ENCODE data around the gene SLC29A2. TPM values are rescaled to one million over a fixed set of nuclear protein-coding genes. Genes with fewer than 3 reads are reported as not detected.

Gene SLC29A2
- total and polyA plus RNA-seq, 12 donors: 0.48 to 4.7 (median 1.3) TPM; not detected in 1

- peaks cover 0 to 37% of the 10 kb centered on the region in 2 donors for H3K36me3 ChIP-seq (replicated peaks in 1 of 2)
- intact Hi-C loops (cut with DNase I): loop anchor here in 1 of 2 donors (5.0 kb wide), 1 partner anchor 34 kb away; no protein-coding TSS in a partner anchor
- no peaks in the 10 kb centered on the region for H3K27me3 ChIP-seq
- TF ChIP-seq CTCF (IDR thresholded peaks at IDR 0.05) (no peak), POLR2A (IDR thresholded peaks at IDR 0.05) (no peak)
- 91 to 96% (median 92%) methylated on average over 15 to 28 of the region's 28 CpGs for WGBS, 4 donors
- H3K27ac ChIP-seq: no peak overlapping the region
- no peak overlapping the region for H3K4me3 ChIP-seq
- H3K4me1 ChIP-seq (replicated peaks in 1 of 2): peaks cover 19 to 31% of the 10 kb centered on the region in 2 donors
- no peaks in the 10 kb centered on the region for H3K9me3 ChIP-seq (replicated peaks in 1 of 3)
- peak in 1 of 7 donors; percentile 14 for DNase-seq
Observed at GRCh38 chr11:66340596-66341501, 30.7 kb downstream of the SLC29A2 start.

- TF ChIP-seq CTCF (IDR thresholded peaks at IDR 0.05) (no peak), POLR2A (IDR thresholded peaks at IDR 0.05) (no peak)
- peaks cover 0 to 37% of the 10 kb centered on the region in 2 donors for H3K36me3 ChIP-seq (replicated peaks in 1 of 2)
- H3K4me3 ChIP-seq: no peak overlapping the region
- intact Hi-C loops (cut with DNase I): loop anchor here in 1 of 2 donors (5.0 kb wide), 1 partner anchor 33 kb away; no protein-coding TSS in a partner anchor
- peak in 1 of 7 donors; percentile 10 for DNase-seq
- no peaks in the 10 kb centered on the region for H3K9me3 ChIP-seq (replicated peaks in 1 of 3)
- no peaks in the 10 kb centered on the region for H3K27me3 ChIP-seq
- H3K4me1 ChIP-seq (replicated peaks in 1 of 2): peaks cover 17 to 32% of the 10 kb centered on the region in 2 donors
- H3K27ac ChIP-seq: no peak overlapping the region
- 76 to 80% (median 79%) methylated on average over 13 to 14 of the region's 14 CpGs for WGBS, 4 donors
Observed at GRCh38 chr11:66339686-66340483, 31.7 kb downstream of the SLC29A2 start.

- WGBS, 4 donors: 87 to 94% (median 90%) methylated on average over 4 to 6 of the region's 6 CpGs
- TF ChIP-seq POLR2A (IDR thresholded peaks at IDR 0.05) (no peak), CTCF (IDR thresholded peaks at IDR 0.05) (no peak)
- Histone ChIP-seq H3K4me3 (no peak overlapping the region), H3K9me3 (replicated peaks in 1 of 3) (no peaks in the 10 kb centered on the region), H3K4me1 (replicated peaks in 1 of 2) (peaks cover 15 to 30% of the 10 kb centered on the region in 2 donors), H3K27me3 (no peaks in the 10 kb centered on the region), H3K36me3 (replicated peaks in 1 of 2) (peaks cover 0 to 37% of the 10 kb centered on the region in 2 donors), H3K27ac (no peak overlapping the region)
- intact Hi-C loops (cut with DNase I): no loop called here
- peak in 1 of 7 donors; percentile 9 for DNase-seq
Observed at GRCh38 chr11:66339162-66339675, 32.3 kb downstream of the SLC29A2 start.
